ENCODE measurements around the gene PALM3.

DNA sequence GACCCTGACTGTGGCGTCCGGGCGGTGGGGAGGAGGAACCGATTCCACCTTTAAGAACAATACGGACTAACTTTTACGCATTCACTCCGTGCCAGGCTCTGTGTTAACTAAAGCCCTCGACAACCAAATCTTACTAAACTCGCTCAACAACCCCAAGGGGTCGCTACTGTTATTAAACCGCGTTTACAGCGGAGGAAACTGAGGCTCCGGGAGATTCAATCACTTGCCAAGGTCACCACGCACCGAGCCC is 27.5 kb upstream of the PALM3 start:
- TF ChIP-seq, protein P1, sequence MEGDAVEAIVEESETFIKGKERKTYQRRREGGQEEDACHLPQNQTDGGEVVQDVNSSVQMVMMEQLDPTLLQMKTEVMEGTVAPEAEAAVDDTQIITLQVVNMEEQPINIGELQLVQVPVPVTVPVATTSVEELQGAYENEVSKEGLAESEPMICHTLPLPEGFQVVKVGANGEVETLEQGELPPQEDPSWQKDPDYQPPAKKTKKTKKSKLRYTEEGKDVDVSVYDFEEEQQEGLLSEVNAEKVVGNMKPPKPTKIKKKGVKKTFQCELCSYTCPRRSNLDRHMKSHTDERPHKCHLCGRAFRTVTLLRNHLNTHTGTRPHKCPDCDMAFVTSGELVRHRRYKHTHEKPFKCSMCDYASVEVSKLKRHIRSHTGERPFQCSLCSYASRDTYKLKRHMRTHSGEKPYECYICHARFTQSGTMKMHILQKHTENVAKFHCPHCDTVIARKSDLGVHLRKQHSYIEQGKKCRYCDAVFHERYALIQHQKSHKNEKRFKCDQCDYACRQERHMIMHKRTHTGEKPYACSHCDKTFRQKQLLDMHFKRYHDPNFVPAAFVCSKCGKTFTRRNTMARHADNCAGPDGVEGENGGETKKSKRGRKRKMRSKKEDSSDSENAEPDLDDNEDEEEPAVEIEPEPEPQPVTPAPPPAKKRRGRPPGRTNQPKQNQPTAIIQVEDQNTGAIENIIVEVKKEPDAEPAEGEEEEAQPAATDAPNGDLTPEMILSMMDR (conservative IDR thresholded peaks at IDR 0.05; ENCODE audit: low read depth, low read length): peak; percentile 45
- no peak for TF ChIP-seq EZH2 (IDR thresholded peaks at IDR 0.05; ENCODE audit: borderline replicate concordance, low read depth, low read length, poor library complexity, severe bottlenecking)
